HL-60 (cell line): ENCODE measurements around the gene KIZ.

Experiments
- CTCF ChIP-seq: IDR thresholded peaks from one replicate; pipeline ENCODE4 v1.5.1; 2011; ENCODE audit warnings: low read length, control low read depth, inconsistent platforms; ENCODE audit not compliant: insufficient read depth
- GABPA ChIP-seq: IDR thresholded peaks from 2 replicates; pipeline ENCODE4 v1.6.1; 2012; ENCODE audit warnings: low read depth

GRCh38 chr20:21237956-21238799 lies 112.3 kb downstream of the KIZ start:
- TF ChIP-seq CTCF = no peak
- TF ChIP-seq GABPA = no peak
